ENCODE measurements around the gene MYL12A.
A peak's percentile ranks its signal among the peaks of the same experiment; 100 is the strongest.

Gene MYL12A

GRCh38 chr18:3245853-3246634 is 1.6 kb upstream of the MYL12A start:
- Histone ChIP-seq H3K9me3 (ENCODE audit: control insufficient read depth, low read length) (peaks cover 13% of the 10 kb centered on the region), H3K36me3 (ENCODE audit: control insufficient read depth, insufficient read depth, low read length) (peaks cover 16% of the 10 kb centered on the region), H3K4me3 (ENCODE audit: extremely low read depth, insufficient read depth, low read length, poor library complexity, severe bottlenecking) (peak overlapping the region; percentile 14), H3K4me1 (ENCODE audit: control insufficient read depth, insufficient read depth, low read length, poor library complexity, severe bottlenecking) (peaks cover 7% of the 10 kb centered on the region), H3K27ac (ENCODE audit: low read depth, low read length, severe bottlenecking) (peak overlapping the region; percentile 98)
- WGBS, 2 experiments (ENCODE audit: insufficient coverage in 2 of 2), result 41 to 42% methylated on average over 17 to 25 of the region's 29 CpGs

- H3K27ac ChIP-seq (ENCODE audit: low read depth, low read length, severe bottlenecking), result peak overlapping the region; percentile 98
- H3K4me3 ChIP-seq (ENCODE audit: extremely low read depth, insufficient read depth, low read length, poor library complexity, severe bottlenecking), result peak overlapping the region; percentile 97
- H3K4me1 ChIP-seq (ENCODE audit: control insufficient read depth, insufficient read depth, low read length, poor library complexity, severe bottlenecking), result peaks cover 14% of the 10 kb centered on the region
- 79 to 81% methylated on average over 21 of the region's 23 CpGs for WGBS, 2 experiments (ENCODE audit: insufficient coverage in 2 of 2)
- peaks cover 8% of the 10 kb centered on the region for H3K9me3 ChIP-seq (ENCODE audit: control insufficient read depth, low read length)
- H3K36me3 ChIP-seq (ENCODE audit: control insufficient read depth, insufficient read depth, low read length), result peaks cover 16% of the 10 kb centered on the region
Measured at GRCh38 chr18:3246635-3247239, 864 bp upstream of the MYL12A start.

GRCh38 chr18:3248062-3248657 is 559 bp downstream of the MYL12A start:
- H3K27ac ChIP-seq (ENCODE audit: low read depth, low read length, severe bottlenecking), result peak overlapping the region; percentile 98
- 0 to 1% methylated on average over 16 to 22 of the region's 22 CpGs for WGBS, 2 experiments (ENCODE audit: insufficient coverage in 2 of 2)
- peaks cover 19% of the 10 kb centered on the region for H3K4me1 ChIP-seq (ENCODE audit: control insufficient read depth, insufficient read depth, low read length, poor library complexity, severe bottlenecking)
- peak overlapping the region; percentile 97 for H3K4me3 ChIP-seq (ENCODE audit: extremely low read depth, insufficient read depth, low read length, poor library complexity, severe bottlenecking)
- peaks cover 22% of the 10 kb centered on the region for H3K36me3 ChIP-seq (ENCODE audit: control insufficient read depth, insufficient read depth, low read length)
- peaks cover 8% of the 10 kb centered on the region for H3K9me3 ChIP-seq (ENCODE audit: control insufficient read depth, low read length)

DNA sequence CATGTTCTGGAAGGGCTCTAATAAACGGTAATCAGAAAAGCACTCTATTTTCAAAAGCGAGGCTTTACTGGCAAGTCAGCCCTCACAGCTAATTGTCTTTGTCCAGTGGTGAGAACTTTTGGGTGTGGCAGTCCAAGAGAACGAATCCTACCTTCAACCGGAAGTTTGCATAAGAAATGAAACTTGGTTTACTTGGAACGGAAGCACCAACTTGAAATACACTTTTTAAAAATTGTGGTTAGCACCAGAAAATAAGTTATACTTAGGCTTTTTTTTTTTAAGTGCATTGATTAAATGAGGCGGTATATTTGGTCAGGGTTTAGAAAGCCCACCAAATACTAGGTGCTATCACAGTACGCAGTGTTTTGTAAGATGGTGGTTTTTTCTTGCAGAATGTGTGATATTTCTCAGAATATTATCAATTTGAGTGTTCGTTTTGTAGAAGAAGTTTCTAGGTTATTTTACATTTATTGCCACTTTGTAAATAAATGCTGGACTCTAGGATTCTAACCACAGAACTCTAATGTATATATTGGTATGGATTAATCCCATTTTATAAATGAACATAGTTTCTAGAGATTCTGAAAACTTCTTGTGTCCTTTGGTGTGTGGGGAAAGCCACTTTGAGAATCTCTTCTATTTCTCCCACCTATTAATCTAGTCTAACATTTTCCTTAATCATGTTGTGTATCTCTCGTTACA is 1.2 kb downstream of the MYL12A start:
- Histone ChIP-seq H3K4me1 (ENCODE audit: control insufficient read depth, insufficient read depth, low read length, poor library complexity, severe bottlenecking) (peaks cover 25% of the 10 kb centered on the region), H3K9me3 (ENCODE audit: control insufficient read depth, low read length) (peaks cover 8% of the 10 kb centered on the region), H3K27ac (ENCODE audit: low read depth, low read length, severe bottlenecking) (peak overlapping the region; percentile 98), H3K36me3 (ENCODE audit: control insufficient read depth, insufficient read depth, low read length) (peaks cover 28% of the 10 kb centered on the region), H3K4me3 (ENCODE audit: extremely low read depth, insufficient read depth, low read length, poor library complexity, severe bottlenecking) (peak overlapping the region; percentile 97)
- 20 to 89% methylated on average over 1 to 4 of the region's 9 CpGs for WGBS, 2 experiments (ENCODE audit: insufficient coverage in 2 of 2)

- Histone ChIP-seq H3K27ac (ENCODE audit: low read depth, low read length, severe bottlenecking) (no peak overlapping the region), H3K4me1 (ENCODE audit: control insufficient read depth, insufficient read depth, low read length, poor library complexity, severe bottlenecking) (peaks cover 40% of the 10 kb centered on the region), H3K36me3 (ENCODE audit: control insufficient read depth, insufficient read depth, low read length) (peaks cover 45% of the 10 kb centered on the region), H3K4me3 (ENCODE audit: extremely low read depth, insufficient read depth, low read length, poor library complexity, severe bottlenecking) (peak overlapping the region; percentile 97), H3K9me3 (ENCODE audit: control insufficient read depth, low read length) (peaks cover 8% of the 10 kb centered on the region)
- WGBS, 2 experiments (ENCODE audit: insufficient coverage in 2 of 2), result 100% methylated on average over 1 of the region's 6 CpGs
Measured at GRCh38 chr18:3250237-3251107, 2.9 kb downstream of the MYL12A start.

GRCh38 chr18:3251249-3251962 is 3.8 kb downstream of the MYL12A start:
- Histone ChIP-seq H3K9me3 (ENCODE audit: control insufficient read depth, low read length) (peaks cover 6% of the 10 kb centered on the region), H3K4me3 (ENCODE audit: extremely low read depth, insufficient read depth, low read length, poor library complexity, severe bottlenecking) (no peak overlapping the region), H3K4me1 (ENCODE audit: control insufficient read depth, insufficient read depth, low read length, poor library complexity, severe bottlenecking) (peaks cover 45% of the 10 kb centered on the region), H3K27ac (ENCODE audit: low read depth, low read length, severe bottlenecking) (no peak overlapping the region), H3K36me3 (ENCODE audit: control insufficient read depth, insufficient read depth, low read length) (peaks cover 54% of the 10 kb centered on the region)
- WGBS, 2 experiments (ENCODE audit: insufficient coverage in 2 of 2), result 90 to 100% methylated on average over 1 to 2 of the region's 8 CpGs

- no peak overlapping the region for H3K27ac ChIP-seq (ENCODE audit: low read depth, low read length, severe bottlenecking)
- H3K9me3 ChIP-seq (ENCODE audit: control insufficient read depth, low read length), result peaks cover 1% of the 10 kb centered on the region
- 100% methylated on average over 1 of the region's 3 CpGs for WGBS, 2 experiments (ENCODE audit: insufficient coverage in 2 of 2)
- H3K4me3 ChIP-seq (ENCODE audit: extremely low read depth, insufficient read depth, low read length, poor library complexity, severe bottlenecking), result no peak overlapping the region
- peaks cover 50% of the 10 kb centered on the region for H3K4me1 ChIP-seq (ENCODE audit: control insufficient read depth, insufficient read depth, low read length, poor library complexity, severe bottlenecking)
- H3K36me3 ChIP-seq (ENCODE audit: control insufficient read depth, insufficient read depth, low read length), result peaks cover 58% of the 10 kb centered on the region
Measured at GRCh38 chr18:3251963-3252277, 4.3 kb downstream of the MYL12A start.

- no peak overlapping the region for H3K27ac ChIP-seq (ENCODE audit: low read depth, low read length, severe bottlenecking)
- peaks cover 67% of the 10 kb centered on the region for H3K36me3 ChIP-seq (ENCODE audit: control insufficient read depth, insufficient read depth, low read length)
- H3K4me1 ChIP-seq (ENCODE audit: control insufficient read depth, insufficient read depth, low read length, poor library complexity, severe bottlenecking), result peaks cover 57% of the 10 kb centered on the region
- H3K4me3 ChIP-seq (ENCODE audit: extremely low read depth, insufficient read depth, low read length, poor library complexity, severe bottlenecking), result no peak overlapping the region
- WGBS, 2 experiments (ENCODE audit: insufficient coverage in 2 of 2), result 100% methylated on average over 1 of the region's 1 CpG; no CpG with 5 or more reads in 1 of the 2 experiments
- H3K9me3 ChIP-seq (ENCODE audit: control insufficient read depth, low read length), result no peaks in the 10 kb centered on the region
Measured at GRCh38 chr18:3252843-3253242, 5.2 kb downstream of the MYL12A start.

- H3K4me1 ChIP-seq (ENCODE audit: control insufficient read depth, insufficient read depth, low read length, poor library complexity, severe bottlenecking), result peaks cover 57% of the 10 kb centered on the region
- no peak overlapping the region for H3K4me3 ChIP-seq (ENCODE audit: extremely low read depth, insufficient read depth, low read length, poor library complexity, severe bottlenecking)
- no peak overlapping the region for H3K27ac ChIP-seq (ENCODE audit: low read depth, low read length, severe bottlenecking)
- no peaks in the 10 kb centered on the region for H3K9me3 ChIP-seq (ENCODE audit: control insufficient read depth, low read length)
- 90% methylated on average over 3 of the region's 4 CpGs; no CpG with 5 or more reads in 1 of the 2 experiments for WGBS, 2 experiments (ENCODE audit: insufficient coverage in 2 of 2)
- peaks cover 78% of the 10 kb centered on the region for H3K36me3 ChIP-seq (ENCODE audit: control insufficient read depth, insufficient read depth, low read length)
Measured at GRCh38 chr18:3254725-3255124, 7.1 kb downstream of the MYL12A start.
